GM12874 (cell line): Measurements from ENCODE around the gene SPOCK1.

ENCODE experiments used
- CTCF ChIP-seq: IDR thresholded peaks from 2 replicates; pipeline ENCODE4 v1.5.1; 2011; ENCODE audit warnings: low read depth, mild to moderate bottlenecking, control low read depth, low read length, moderate library complexity; ENCODE audit not compliant: insufficient read depth

SPOCK1 gene

GRCh38 chr5:137395011-137395755 lies 103.9 kb downstream of the SPOCK1 start:
- no peak for TF ChIP-seq CTCF

GRCh38 chr5:137394380-137394779 lies 104.7 kb downstream of the SPOCK1 start:
- TF ChIP-seq CTCF: no peak

GRCh38 chr5:137393196-137393993 lies 105.7 kb downstream of the SPOCK1 start:
- TF ChIP-seq CTCF: no peak

GRCh38 chr5:137392261-137392660 lies 106.9 kb downstream of the SPOCK1 start:
- TF ChIP-seq CTCF: no peak

GRCh38 chr5:137389042-137389441 lies 110.1 kb downstream of the SPOCK1 start:
- TF ChIP-seq CTCF: no peak

GRCh38 chr5:137385064-137385463 lies 114.1 kb downstream of the SPOCK1 start:
- TF ChIP-seq CTCF: no peak

- no peak for TF ChIP-seq CTCF
Measured at GRCh38 chr5:137383909-137384308, 115.2 kb downstream of the SPOCK1 start.
